CD8-positive, alpha-beta memory T cell (primary cell): ENCODE measurements around the gene TC2N. TPM values are rescaled to one million over a fixed set of nuclear protein-coding genes. Genes with fewer than 3 reads are reported as not detected.

Source experiments
- CTCF ChIA-PET: fragments of 350-600 bp; sonication (Branson Sonifier 250); formaldehyde crosslinking; loops from one replicate; lab custom pipeline; 2021; ENCODE audit warnings: antibody characterized with exemption; lab: Charles Lee
- POLR2A ChIA-PET: fragments of 350-600 bp; sonication (Branson Sonifier 250); formaldehyde crosslinking; loops from one replicate; lab custom pipeline; 2021; ENCODE audit warnings: antibody characterized with exemption; lab: Charles Lee
- DNase-seq, 5 donors: peaks; one replicate each; pipeline versions ENCODE4 v3.0.0 to v3.0.0-alpha.2; 2020 to 2022; ENCODE audit warnings: mixed read lengths in 1 of 5
- H3K27ac ChIP-seq: one replicate; pipeline ENCODE4 v1.7.0; 2013; ENCODE audit warnings: low read depth, mild to moderate bottlenecking, low read length, moderate library complexity
- H3K27me3 ChIP-seq: 2 replicates; pipeline ENCODE4 v1.7.0; 2013; ENCODE audit warnings: low read length, mild to moderate bottlenecking; ENCODE audit not compliant: insufficient read depth, poor library complexity, severe bottlenecking
- H3K36me3 ChIP-seq: 2 replicates; pipeline ENCODE4 v1.7.0; 2013; ENCODE audit warnings: mild to moderate bottlenecking, low read length, moderate library complexity; ENCODE audit not compliant: insufficient read depth
- H3K4me1 ChIP-seq: 2 replicates; pipeline ENCODE4 v1.7.0; 2013; ENCODE audit warnings: mild to moderate bottlenecking, low read length, moderate library complexity; ENCODE audit not compliant: insufficient read depth
- H3K4me3 ChIP-seq: 2 replicates; pipeline ENCODE4 v1.7.0; 2013; ENCODE audit warnings: mild to moderate bottlenecking, low read length
- H3K9me3 ChIP-seq: 2 replicates; pipeline ENCODE4 v1.7.0; 2013; ENCODE audit warnings: mild to moderate bottlenecking, low read length
- H3K27ac Mint-ChIP-seq, 8 donors: one replicate each; pipeline ENCODE4 v1.8.0; 2020 to 2021; ENCODE audit warnings: mixed read lengths in 8 of 8, mild to moderate bottlenecking in 6 of 8, inconsistent platforms in 3 of 8, moderate library complexity in 3 of 8
- H3K27me3 Mint-ChIP-seq, 2 donors: one replicate each; pipeline ENCODE4 v1.8.0; 2020 to 2021; ENCODE audit warnings: mixed read lengths in 2 of 2, mild to moderate bottlenecking in 1 of 2, moderate library complexity in 1 of 2
- H3K36me3 Mint-ChIP-seq, 3 donors: one replicate each; pipeline ENCODE4 v1.8.0; 2020 to 2021; ENCODE audit warnings: mixed read lengths in 3 of 3, inconsistent platforms in 1 of 3, mild to moderate bottlenecking in 1 of 3
- H3K4me1 Mint-ChIP-seq, 3 donors: one replicate each; pipeline ENCODE4 v1.8.0; 2020 to 2021; ENCODE audit warnings: mixed read lengths in 3 of 3, inconsistent platforms in 1 of 3, mild to moderate bottlenecking in 1 of 3
- H3K4me3 Mint-ChIP-seq, 7 donors: one replicate each; pipeline ENCODE4 v1.8.0; 2020 to 2021; ENCODE audit warnings: mixed read lengths in 7 of 7, mild to moderate bottlenecking in 6 of 7, moderate library complexity in 4 of 7, inconsistent platforms in 2 of 7
- H3K9me3 Mint-ChIP-seq, 5 donors: one replicate each; pipeline ENCODE4 v1.8.0; 2020 to 2022; ENCODE audit warnings: mixed read lengths in 5 of 5, mild to moderate bottlenecking in 3 of 5, moderate library complexity in 2 of 5, inconsistent platforms in 1 of 5
- polyA plus RNA-seq: library from polyadenylated mRNA; unstranded; fragments of 300-500 nt; fragmentation: Illumina TruSeq; gene quantifications from one replicate; pipeline ENCODE4 v1.2.3, GENCODE V29; 2021
- total RNA-seq, 2 experiments: library from RNA; stranded (reverse); gene quantifications; one replicate each; pipeline ENCODE4 v1.2.3, GENCODE V29; 2021

The TC2N gene
- total and polyA plus RNA-seq, 3 experiments from 2014 or later = 43.1 to 228 (median 45.2) TPM

DNA sequence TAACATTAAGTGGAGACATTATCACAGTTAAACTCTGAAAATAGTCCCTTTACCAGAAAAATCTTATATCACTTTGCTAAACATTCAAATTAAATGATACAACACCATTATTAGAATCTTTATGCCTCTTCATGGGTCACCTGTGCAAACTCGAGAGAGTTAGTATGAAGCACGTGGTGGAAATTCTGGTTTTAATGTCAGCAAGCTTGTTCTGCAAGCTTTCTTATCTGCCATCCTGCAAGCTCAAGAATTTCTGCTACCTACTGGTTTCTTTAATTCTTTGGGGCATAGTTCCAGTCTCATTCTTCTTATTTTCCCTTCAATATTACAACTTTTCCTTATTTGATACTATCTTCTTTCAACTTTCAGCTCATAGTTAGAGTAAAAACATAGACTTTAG lies 136.3 kb downstream of the TC2N start:
- Histone ChIP-seq H3K36me3 (no peaks in the 10 kb centered on the region), H3K4me1 (no peaks in the 10 kb centered on the region), H3K27ac (no peak overlapping the region), H3K27me3 (no peaks in the 10 kb centered on the region), H3K4me3 (no peak overlapping the region), H3K9me3 (no peaks in the 10 kb centered on the region)
- peaks cover 3 to 12% of the 10 kb centered on the region in 2 donors for H3K27me3 Mint-ChIP-seq
- no peaks in the 10 kb centered on the region for H3K9me3 Mint-ChIP-seq
- peaks cover 0 to 3% (median 2%) of the 10 kb centered on the region in 3 donors for H3K36me3 Mint-ChIP-seq
- DNase-seq = no peak
- peak overlapping the region in 1 of 8 donors; percentile 32 for H3K27ac Mint-ChIP-seq
- CTCF ChIA-PET = interaction anchor here (0.6 kb wide), 1 partner anchor 31 kb away, joined by 3 read pairs; no protein-coding TSS in a partner anchor
- no peaks in the 10 kb centered on the region for H3K4me1 Mint-ChIP-seq
- H3K4me3 Mint-ChIP-seq = no peak overlapping the region
- POLR2A ChIA-PET = no interaction called here

DNA sequence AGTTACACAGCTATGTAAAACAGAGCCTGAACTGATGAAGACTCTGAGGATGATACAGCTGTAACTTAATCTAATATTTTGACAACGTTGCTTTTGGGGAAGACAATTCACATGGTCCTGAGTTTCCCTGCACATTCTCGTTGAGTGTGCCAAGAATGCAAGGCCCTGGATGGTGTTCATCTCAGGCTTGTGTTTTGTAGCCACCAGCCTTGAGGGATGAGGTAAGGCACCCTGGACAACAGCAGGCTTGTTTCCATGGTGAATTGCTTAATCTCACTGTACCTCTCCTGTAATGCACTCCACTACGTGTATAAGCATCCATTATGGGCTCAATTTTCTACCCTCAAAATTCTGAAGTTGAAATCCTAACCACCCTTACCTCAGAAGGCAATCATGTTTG lies 137.6 kb downstream of the TC2N start:
- H3K27me3 ChIP-seq = no peaks in the 10 kb centered on the region
- ChIA-PET CTCF (no interaction called here), POLR2A (no interaction called here)
- Mint-ChIP-seq H3K4me3 (no peak overlapping the region), H3K4me1 (no peaks in the 10 kb centered on the region), H3K27ac (no peak overlapping the region), H3K36me3 (no peaks in the 10 kb centered on the region), H3K27me3 (peaks cover 3 to 6% of the 10 kb centered on the region in 2 donors), H3K9me3 (no peaks in the 10 kb centered on the region)
- no peak overlapping the region for H3K27ac ChIP-seq
- H3K9me3 ChIP-seq = no peaks in the 10 kb centered on the region
- no peaks in the 10 kb centered on the region for H3K4me1 ChIP-seq
- DNase-seq = no peak
- H3K36me3 ChIP-seq = no peaks in the 10 kb centered on the region
- no peak overlapping the region for H3K4me3 ChIP-seq

Other genes starting within 250 kb of the TC2N start
- gene CATSPERB, start 135.4 kb downstream of the TC2N start, total RNA-seq = 1 to 10 TPM in 1 of 2 experiments, under 1 TPM in 1; 0.20 to 1.1 TPM
- gene CATSPERB, start 135.4 kb downstream of the TC2N start, polyA plus RNA-seq = 1.2 TPM
- gene FBLN5, start 80.2 kb upstream of the TC2N start, total RNA-seq = under 1 TPM; 0.82 to 0.96 TPM
- 12.1 TPM for gene FBLN5, start 80.2 kb upstream of the TC2N start, polyA plus RNA-seq
- gene TRIP11, start 172.5 kb upstream of the TC2N start, total RNA-seq = 10 to 100 TPM; 45.7 to 50.8 TPM
- 75.2 TPM for gene TRIP11, start 172.5 kb upstream of the TC2N start, polyA plus RNA-seq
- 10 to 100 TPM; 25.1 to 32.5 TPM for gene ATXN3, start 239.0 kb upstream of the TC2N start, total RNA-seq
- 20.5 TPM for gene ATXN3, start 239.0 kb upstream of the TC2N start, polyA plus RNA-seq